Progenitor cell of endocrine pancreas (in vitro differentiated cells): ENCODE measurements around the gene RERE. TPM values are rescaled to one million over a fixed set of nuclear protein-coding genes. Genes with fewer than 3 reads are reported as not detected.
"Not testable (repeated sequence)": the region's sequence is repeated elsewhere in the genome, so short reads cannot be mapped to it uniquely, and the experiment has no call there.

Experiments
- DNase-seq: peaks from one replicate; pipeline ENCODE4 v3.0.0; 2021; ENCODE audit warnings: low spot score; ENCODE audit not compliant: unreplicated experiment
- H3K27ac Mint-ChIP-seq: 2 replicates; pipeline ENCODE4 v1.8.0; 2021; ENCODE audit warnings: mild to moderate bottlenecking, moderate library complexity, mixed read lengths
- H3K27me3 Mint-ChIP-seq: 2 replicates; pipeline ENCODE4 v1.8.0; 2021; ENCODE audit warnings: mixed read lengths
- H3K36me3 Mint-ChIP-seq: 2 replicates; pipeline ENCODE4 v1.8.0; 2022; ENCODE audit warnings: mixed read lengths; ENCODE audit not compliant: insufficient read depth
- H3K4me1 Mint-ChIP-seq: 2 replicates; pipeline ENCODE4 v1.8.0; 2021; ENCODE audit warnings: low read depth, mixed read lengths
- H3K4me3 Mint-ChIP-seq: 2 replicates; pipeline ENCODE4 v1.8.0; 2021; ENCODE audit warnings: low read depth, mild to moderate bottlenecking, moderate library complexity, mixed read lengths
- H3K9me3 Mint-ChIP-seq: 2 replicates; pipeline ENCODE4 v1.8.0; 2021; ENCODE audit warnings: low read depth, mixed read lengths
- CTCF ChIP-seq: fragments of 200-600 bp; sonication (generic); IDR thresholded peaks from one replicate; pipeline ENCODE4 v1.5.0; 2021; ENCODE audit warnings: antibody characterized with exemption, mild to moderate bottlenecking; ENCODE audit not compliant: unreplicated experiment
- total RNA-seq: library from RNA; stranded (reverse); gene quantifications from 2 replicates; pipeline ENCODE4 v1.2.1, GENCODE V29; 2021

RERE gene
- total RNA-seq, 1 donor from 2014 or later, result 329 TPM

DNA sequence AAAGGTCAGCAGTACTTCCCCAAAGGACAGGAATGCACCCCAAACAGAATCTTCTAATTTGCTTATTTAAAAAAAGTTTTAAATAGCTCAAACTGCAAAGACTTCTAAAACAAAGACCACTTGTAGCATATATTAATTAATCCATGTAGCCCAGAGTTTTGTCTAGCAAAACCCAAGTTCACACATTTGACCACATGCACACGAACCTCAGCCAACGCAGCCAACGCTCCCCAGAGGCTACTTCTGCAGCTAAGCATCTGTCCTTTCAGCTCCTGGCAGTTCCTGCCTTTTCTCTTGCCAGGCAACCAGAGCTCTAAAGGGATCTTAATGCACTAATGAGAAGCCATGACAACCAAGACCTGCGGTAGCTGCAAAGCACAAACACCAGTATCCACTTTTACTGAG, 89.6 kb downstream of the RERE start:
- no peaks in the 10 kb centered on the region for H3K27me3 Mint-ChIP-seq
- no peak for TF ChIP-seq CTCF
- no peak overlapping the region for H3K4me3 Mint-ChIP-seq
- H3K9me3 Mint-ChIP-seq, result peaks cover 14% of the 10 kb centered on the region
- peak overlapping the region; percentile 59 for H3K27ac Mint-ChIP-seq
- H3K36me3 Mint-ChIP-seq, result peaks cover 13% of the 10 kb centered on the region
- H3K4me1 Mint-ChIP-seq, result peaks cover 22% of the 10 kb centered on the region
- no peak for DNase-seq

GRCh38 chr1:8727316-8727715, 90.1 kb downstream of the RERE start:
- peaks cover 24% of the 10 kb centered on the region for H3K4me1 Mint-ChIP-seq
- H3K4me3 Mint-ChIP-seq, DNase-seq, H3K27me3 Mint-ChIP-seq: not testable (repeated sequence)
- peaks cover 13% of the 10 kb centered on the region for H3K36me3 Mint-ChIP-seq
- H3K9me3 Mint-ChIP-seq, result peaks cover 12% of the 10 kb centered on the region
- H3K27ac Mint-ChIP-seq, result peak overlapping the region; percentile 59

- H3K4me1 Mint-ChIP-seq, result peaks cover 29% of the 10 kb centered on the region
- peak overlapping the region; percentile 59 for H3K27ac Mint-ChIP-seq
Observed at GRCh38 chr1:8726801-8727186, 90.6 kb downstream of the RERE start.

DNA sequence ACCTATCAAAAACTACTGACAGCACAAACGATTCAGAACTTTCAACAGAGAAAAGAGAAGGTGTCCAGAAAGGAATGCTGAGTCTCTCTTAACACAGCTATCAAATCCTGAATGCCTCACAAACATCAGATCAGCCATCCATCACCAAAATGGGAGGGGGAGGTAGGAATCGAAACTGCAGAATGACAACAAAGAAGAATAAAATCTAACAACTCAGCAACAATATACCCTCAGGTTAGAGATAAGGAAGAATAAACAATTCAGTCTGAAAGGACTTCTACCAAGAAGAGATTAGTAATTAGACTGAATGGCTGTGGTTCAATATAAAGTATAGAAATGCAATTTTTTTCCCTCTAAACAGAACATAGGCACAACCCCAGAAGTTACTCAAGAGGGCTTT, 94.4 kb downstream of the RERE start:
- H3K4me1 Mint-ChIP-seq, result peaks cover 42% of the 10 kb centered on the region
- peak overlapping the region; percentile 72 for H3K27ac Mint-ChIP-seq
- peaks cover 4% of the 10 kb centered on the region for H3K36me3 Mint-ChIP-seq
- DNase-seq, result no peak
- peak overlapping the region; percentile 11 for H3K4me3 Mint-ChIP-seq
- no peaks in the 10 kb centered on the region for H3K9me3 Mint-ChIP-seq
- no peaks in the 10 kb centered on the region for H3K27me3 Mint-ChIP-seq
- no peak for TF ChIP-seq CTCF

More at GRCh38 chr1:8726801-8727186, 90.6 kb downstream of the RERE start:
- H3K27me3 Mint-ChIP-seq, H3K36me3 Mint-ChIP-seq, H3K9me3 Mint-ChIP-seq, DNase-seq, H3K4me3 Mint-ChIP-seq: not testable (repeated sequence)

DNA sequence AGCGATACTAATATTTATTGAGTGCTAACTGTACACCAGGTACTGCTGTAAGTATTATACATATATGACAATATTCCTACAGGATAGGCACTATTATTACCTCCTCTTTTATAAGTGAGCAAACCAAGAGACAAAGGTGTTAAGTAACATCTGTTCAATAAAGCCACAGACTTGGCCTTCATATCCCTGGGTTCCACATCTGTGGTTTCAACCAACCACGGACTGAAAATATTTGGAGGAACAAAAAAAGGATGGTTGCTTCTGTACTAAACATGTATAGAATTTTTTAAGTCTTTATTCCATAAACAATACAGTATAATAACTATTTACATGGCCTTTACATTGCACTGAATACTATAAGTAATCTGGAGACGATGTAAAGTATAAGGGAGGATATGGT, 95.1 kb downstream of the RERE start:
- no peaks in the 10 kb centered on the region for H3K9me3 Mint-ChIP-seq
- no peak for DNase-seq
- H3K36me3 Mint-ChIP-seq, result peaks cover 4% of the 10 kb centered on the region
- no peak overlapping the region for H3K4me3 Mint-ChIP-seq
- H3K27me3 Mint-ChIP-seq, result no peaks in the 10 kb centered on the region
- no peak for TF ChIP-seq CTCF
- H3K4me1 Mint-ChIP-seq, result peaks cover 47% of the 10 kb centered on the region
- peak overlapping the region; percentile 9 for H3K27ac Mint-ChIP-seq

GRCh38 chr1:8721679-8722324, 95.6 kb downstream of the RERE start:
- DNase-seq, result no peak
- peak overlapping the region; percentile 9 for H3K27ac Mint-ChIP-seq
- no peaks in the 10 kb centered on the region for H3K9me3 Mint-ChIP-seq
- H3K4me1 Mint-ChIP-seq, result peaks cover 52% of the 10 kb centered on the region
- H3K4me3 Mint-ChIP-seq, result no peak overlapping the region
- no peak for TF ChIP-seq CTCF
- peaks cover 4% of the 10 kb centered on the region for H3K36me3 Mint-ChIP-seq
- H3K27me3 Mint-ChIP-seq, result no peaks in the 10 kb centered on the region
